ENCODE results near the gene CPSF4.
"Not testable (repeated sequence)": the region's sequence is repeated elsewhere in the genome, so short reads cannot be mapped to it uniquely, and the experiment has no call there.

Gene CPSF4

GRCh38 chr7:99499371-99499720, 60.6 kb downstream of the CPSF4 start:
- peak in 1 of 3 experiments; percentile 28 for DNase-seq
- no peaks in the 10 kb centered on the region for H3K9me3 Mint-ChIP-seq
- H3K4me1 Mint-ChIP-seq (ENCODE audit: low read depth in 2 of 2) = peaks cover 10 to 17% of the 10 kb centered on the region in 2 donors
- ATAC-seq (replicated peaks) = peak; percentile 65
- H3K36me3 Mint-ChIP-seq (ENCODE audit: insufficient read depth) = peaks cover 53% of the 10 kb centered on the region
- peak overlapping the region; percentile 95 to 96 for H3K27ac Mint-ChIP-seq
- H3K4me3 Mint-ChIP-seq = peak overlapping the region; percentile 93
- no peaks in the 10 kb centered on the region for H3K27me3 Mint-ChIP-seq

GRCh38 chr7:99499721-99500636, 61.2 kb downstream of the CPSF4 start, which contains the start of gene ZNF394:
TSS of gene ZNF394 (minus strand) at chr7:99500281. CDS start at chr7:99500093, 188 bp downstream.
- ATAC-seq (replicated peaks) (peak; percentile 45), DNase-seq (peak; percentile 81 to 83 (median 82))
- Mint-ChIP-seq H3K9me3 (no peaks in the 10 kb centered on the region), H3K4me3 (peak within 1 kb of the TSS; percentile 93), H3K4me1 (ENCODE audit: low read depth in 2 of 2) (peaks cover 10 to 17% of the 10 kb centered on the region in 2 donors), H3K27me3 (no peaks in the 10 kb centered on the region), H3K36me3 (ENCODE audit: insufficient read depth) (peaks cover 53% of the 10 kb centered on the region), H3K27ac (peak within 1 kb of the TSS; percentile 95 to 96)

GRCh38 chr7:99500637-99501009, 61.9 kb downstream of the CPSF4 start:
- H3K4me3 Mint-ChIP-seq = peak overlapping the region; percentile 93
- H3K27ac Mint-ChIP-seq = peak overlapping the region; percentile 95 to 96
- no peaks in the 10 kb centered on the region for H3K27me3 Mint-ChIP-seq
- ATAC-seq (replicated peaks) = no peak
- H3K36me3 Mint-ChIP-seq (ENCODE audit: insufficient read depth) = peaks cover 52% of the 10 kb centered on the region
- H3K4me1 Mint-ChIP-seq (ENCODE audit: low read depth in 2 of 2) = peaks cover 11 to 20% of the 10 kb centered on the region in 2 donors
- no peaks in the 10 kb centered on the region for H3K9me3 Mint-ChIP-seq
- DNase-seq = no peak

- Mint-ChIP-seq H3K4me1 (ENCODE audit: low read depth in 2 of 2) (peaks cover 18 to 23% of the 10 kb centered on the region in 2 donors), H3K4me3 (peak overlapping the region; percentile 93), H3K36me3 (ENCODE audit: insufficient read depth) (peaks cover 46% of the 10 kb centered on the region)
- H3K27me3 Mint-ChIP-seq; H3K27ac Mint-ChIP-seq; H3K9me3 Mint-ChIP-seq; DNase-seq; ATAC-seq (replicated peaks): not testable (repeated sequence)
Observed at GRCh38 chr7:99501236-99501635, 62.5 kb downstream of the CPSF4 start.

- no peaks in the 10 kb centered on the region for H3K27me3 Mint-ChIP-seq
- H3K27ac Mint-ChIP-seq = peak overlapping the region; percentile 95
- DNase-seq (no peak), ATAC-seq (replicated peaks) (no peak)
- peaks cover 13 to 15% of the 10 kb centered on the region in 2 donors for H3K4me1 Mint-ChIP-seq (ENCODE audit: low read depth in 2 of 2)
- H3K9me3 Mint-ChIP-seq = no peaks in the 10 kb centered on the region
- peak overlapping the region; percentile 87 to 98 for H3K4me3 Mint-ChIP-seq
- peaks cover 26% of the 10 kb centered on the region for H3K36me3 Mint-ChIP-seq (ENCODE audit: insufficient read depth)
Observed at GRCh38 chr7:99504281-99504602, 65.5 kb downstream of the CPSF4 start.

GRCh38 chr7:99504603-99505323, 66.0 kb downstream of the CPSF4 start, which contains the start of gene ZKSCAN5:
TSS of gene ZKSCAN5 (plus strand) at chr7:99504662. CDS start at chr7:99506045, 1,383 bp downstream.
- H3K4me3 Mint-ChIP-seq = peak within 1 kb of the TSS; percentile 87 to 98
- ATAC-seq (replicated peaks) = peak; percentile 81
- peaks cover 13 to 15% of the 10 kb centered on the region in 2 donors for H3K4me1 Mint-ChIP-seq (ENCODE audit: low read depth in 2 of 2)
- H3K9me3 Mint-ChIP-seq = no peaks in the 10 kb centered on the region
- H3K27me3 Mint-ChIP-seq = no peaks in the 10 kb centered on the region
- DNase-seq = peak; percentile 94 to 97 (median 94)
- peak within 1 kb of the TSS; percentile 95 for H3K27ac Mint-ChIP-seq
- peaks cover 23% of the 10 kb centered on the region for H3K36me3 Mint-ChIP-seq (ENCODE audit: insufficient read depth)

- no peaks in the 10 kb centered on the region for H3K9me3 Mint-ChIP-seq
- H3K4me3 Mint-ChIP-seq = peak overlapping the region; percentile 87 to 98
- peaks cover 23% of the 10 kb centered on the region for H3K36me3 Mint-ChIP-seq (ENCODE audit: insufficient read depth)
- peak overlapping the region; percentile 95 for H3K27ac Mint-ChIP-seq
- ATAC-seq (replicated peaks) = no peak
- no peaks in the 10 kb centered on the region for H3K27me3 Mint-ChIP-seq
- no peak for DNase-seq
- H3K4me1 Mint-ChIP-seq (ENCODE audit: low read depth in 2 of 2) = peaks cover 13 to 15% of the 10 kb centered on the region in 2 donors
Observed at GRCh38 chr7:99505324-99505662, 66.5 kb downstream of the CPSF4 start.
